ENCODE measurements around the gene NOL11. TPM values are rescaled to one million over a fixed set of nuclear protein-coding genes. Genes with fewer than 3 reads are reported as not detected.
A peak's percentile ranks its signal among the peaks of the same experiment; 100 is the strongest.
"Not testable (repeated sequence)": the region's sequence is repeated elsewhere in the genome, so short reads cannot be mapped to it uniquely, and the experiment has no call there.

The NOL11 gene
- 32.4 TPM for total RNA-seq
- long read RNA-seq, transcript NOL11-201 (18 exons, 2,947 nt): major isoform, 50 of 71 reads
- long read RNA-seq, partial matches to known transcripts: 16 of 71 reads
- long read RNA-seq, other reads (novel, unspliced or antisense): 5 of 71 reads

GRCh38 chr17:67717624-67718324 is at the start of gene NOL11:
Gene NOL11, plus strand, starts transcription at chr17:67717936. Its CDS starts 12 bp downstream, at chr17:67717948.
- DNase-seq (ENCODE audit: low spot score): peak; percentile 100

DNA sequence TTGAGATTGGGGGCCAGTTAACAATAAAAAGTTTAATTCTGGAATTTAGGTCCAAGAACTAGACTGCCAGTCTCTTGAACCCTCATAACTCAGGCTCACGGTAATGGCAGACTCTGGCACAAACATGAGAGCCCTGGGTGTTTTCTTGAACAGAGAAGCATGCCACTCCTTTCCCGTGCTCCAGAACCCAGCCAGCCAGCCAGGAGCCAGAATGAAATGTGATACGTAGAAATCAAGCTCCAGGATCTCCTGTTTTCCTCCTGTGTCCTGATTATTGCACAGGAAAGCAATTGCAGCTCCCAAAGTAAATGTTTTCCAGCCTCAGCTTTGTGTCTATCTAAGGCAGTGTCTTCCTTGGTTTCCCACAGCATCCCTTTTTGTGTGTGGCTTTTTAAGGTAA is 46.2 kb upstream of the NOL11 start:
- DNase-seq (ENCODE audit: low spot score): no peak

GRCh38 chr17:67672592-67673335 is 45.0 kb upstream of the NOL11 start:
- DNase-seq (ENCODE audit: low spot score): no peak

DNA sequence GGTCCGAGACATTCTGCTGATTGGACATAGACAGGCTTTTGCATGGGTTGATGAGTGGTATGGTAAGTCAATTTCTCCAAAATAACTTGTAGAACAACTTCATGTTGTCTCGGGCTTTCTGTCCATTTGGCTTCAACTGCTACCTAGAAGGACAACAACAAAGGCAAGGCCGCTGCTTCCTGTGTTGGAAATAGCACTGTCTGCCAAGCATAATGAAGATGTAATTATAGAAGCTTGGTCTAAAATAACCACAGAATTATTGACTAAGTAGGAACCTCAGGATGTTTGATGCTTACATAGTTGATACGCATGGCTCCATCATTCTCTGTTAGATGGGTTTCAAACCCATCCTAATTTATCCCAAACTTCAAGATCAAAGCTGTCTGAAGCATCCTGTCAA is 42.3 kb upstream of the NOL11 start:
- no peak for DNase-seq (ENCODE audit: low spot score)

DNA sequence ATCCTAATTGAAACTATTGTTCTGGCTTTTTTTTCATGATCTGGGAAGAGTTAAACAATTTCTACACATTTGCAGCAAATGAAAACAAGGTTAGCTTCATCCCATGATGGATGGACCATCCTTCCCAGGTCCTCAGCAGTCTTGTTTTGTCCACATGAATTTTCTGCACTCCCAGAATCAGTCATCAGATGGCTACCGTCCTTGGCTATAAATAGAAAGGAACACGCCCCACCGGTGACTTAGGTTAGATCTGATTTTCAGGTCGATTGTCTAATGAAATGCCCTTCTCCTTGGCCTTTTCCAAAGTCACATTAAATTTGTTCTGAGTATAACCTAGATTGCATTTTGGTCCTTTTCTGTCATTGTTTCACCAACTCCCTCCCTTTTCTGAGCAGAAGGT is 41.4 kb upstream of the NOL11 start:
- no peak for DNase-seq (ENCODE audit: low spot score)

DNA sequence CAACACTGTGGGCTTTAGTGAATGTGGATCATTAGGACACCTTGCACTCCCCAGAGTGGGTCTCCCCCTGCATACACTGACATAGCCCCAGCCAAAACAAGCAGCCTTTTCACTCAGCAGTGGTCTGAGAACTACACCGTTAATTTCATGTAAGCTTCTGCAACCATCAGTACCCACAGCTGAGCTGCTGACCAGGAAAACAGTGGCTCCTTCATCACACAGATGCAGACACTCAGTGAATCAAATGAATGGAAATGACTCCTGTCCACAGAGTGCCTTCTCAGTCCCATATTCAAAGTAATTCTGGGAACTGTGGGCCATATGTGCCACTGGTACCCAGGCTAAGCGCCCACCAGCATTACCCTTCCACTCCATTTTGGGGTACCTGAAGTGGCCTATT is 39.3 kb upstream of the NOL11 start:
- no peak for DNase-seq (ENCODE audit: low spot score)

- DNase-seq (ENCODE audit: low spot score): no peak
Observed at GRCh38 chr17:67679225-67679624, 38.5 kb upstream of the NOL11 start.

GRCh38 chr17:67679721-67680120 is 38.0 kb upstream of the NOL11 start:
- DNase-seq (ENCODE audit: low spot score): no peak

DNA sequence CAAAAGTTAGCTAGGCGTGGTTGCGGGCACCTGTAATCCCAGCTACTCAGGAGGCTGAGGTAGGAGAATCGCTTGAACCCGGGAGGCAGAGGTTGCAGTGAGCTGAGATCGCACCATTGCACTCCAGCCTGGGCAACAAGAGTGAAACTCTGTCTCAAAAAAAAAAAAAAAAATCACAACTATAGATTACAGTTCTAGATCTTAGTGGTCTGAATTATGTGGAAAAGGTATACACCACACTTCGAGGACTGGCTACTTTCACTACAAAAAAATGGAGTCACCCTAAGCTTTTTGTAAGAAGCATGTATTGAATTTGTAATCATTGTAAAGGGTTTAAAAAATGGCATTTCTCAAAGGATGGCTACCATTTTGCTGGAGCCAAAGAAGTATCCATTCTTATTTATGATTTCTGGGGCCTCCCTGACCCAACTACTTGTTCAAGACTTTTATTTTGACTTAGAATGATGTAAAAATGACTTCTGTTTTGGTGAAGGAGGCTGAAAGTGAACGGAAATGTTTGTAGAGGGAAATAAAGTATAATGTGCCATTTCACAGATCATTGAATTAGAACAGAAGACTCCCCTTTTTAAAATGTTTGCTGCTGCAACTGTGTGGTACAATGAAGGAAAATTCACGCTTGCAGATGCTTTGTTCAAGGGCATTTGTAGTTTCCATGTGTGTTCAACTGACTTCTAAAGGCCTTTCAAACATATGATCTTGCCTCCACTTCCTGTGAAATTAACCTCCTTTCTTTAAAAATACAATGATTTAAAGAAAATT is 37.1 kb upstream of the NOL11 start:
- DNase-seq (ENCODE audit: low spot score): no peak

DNA sequence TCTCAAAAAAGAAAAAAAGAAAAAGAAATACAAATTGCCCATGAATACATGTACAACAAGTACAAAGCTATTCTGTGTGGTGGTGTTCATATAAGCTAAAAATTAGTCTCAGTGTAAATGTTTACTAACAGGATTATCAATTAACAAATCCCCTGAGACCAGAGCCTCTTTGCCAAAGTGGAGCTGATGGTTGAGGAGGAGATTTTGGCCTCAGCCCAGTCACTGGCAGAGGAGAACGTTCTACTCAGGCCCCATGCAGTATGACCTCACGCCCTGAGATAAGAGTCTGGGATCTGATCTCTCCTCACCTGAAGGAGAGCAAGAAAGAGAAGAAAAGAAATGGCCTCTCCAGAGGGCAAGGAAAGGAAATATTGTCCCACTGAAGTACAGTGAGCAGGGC is 35.5 kb upstream of the NOL11 start:
- no peak for DNase-seq (ENCODE audit: low spot score)

- no peak for DNase-seq (ENCODE audit: low spot score)
Observed at GRCh38 chr17:67685351-67685750, 32.4 kb upstream of the NOL11 start.

- DNase-seq (ENCODE audit: low spot score): no peak
Observed at GRCh38 chr17:67686241-67686640, 31.5 kb upstream of the NOL11 start.

DNA sequence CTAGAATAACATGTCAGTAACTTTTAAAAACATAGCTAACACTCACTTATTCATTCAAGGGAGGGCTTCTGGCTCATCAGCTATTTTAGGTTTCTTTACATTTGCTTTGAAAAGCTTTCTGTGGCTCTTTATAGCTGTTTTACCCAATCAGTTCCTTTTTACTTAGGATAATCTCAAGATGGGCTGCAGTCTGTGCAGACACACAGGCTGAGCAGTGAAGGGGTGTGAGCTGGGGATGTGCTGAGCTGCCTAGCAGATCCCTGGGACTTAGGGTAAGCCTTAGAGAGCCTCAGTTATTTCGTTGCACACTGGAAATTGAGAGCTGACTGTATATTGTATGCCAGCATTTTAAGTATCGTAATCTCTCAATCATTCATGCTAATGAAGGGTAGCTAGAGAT is 30.2 kb upstream of the NOL11 start:
- no peak for DNase-seq (ENCODE audit: low spot score)

DNA sequence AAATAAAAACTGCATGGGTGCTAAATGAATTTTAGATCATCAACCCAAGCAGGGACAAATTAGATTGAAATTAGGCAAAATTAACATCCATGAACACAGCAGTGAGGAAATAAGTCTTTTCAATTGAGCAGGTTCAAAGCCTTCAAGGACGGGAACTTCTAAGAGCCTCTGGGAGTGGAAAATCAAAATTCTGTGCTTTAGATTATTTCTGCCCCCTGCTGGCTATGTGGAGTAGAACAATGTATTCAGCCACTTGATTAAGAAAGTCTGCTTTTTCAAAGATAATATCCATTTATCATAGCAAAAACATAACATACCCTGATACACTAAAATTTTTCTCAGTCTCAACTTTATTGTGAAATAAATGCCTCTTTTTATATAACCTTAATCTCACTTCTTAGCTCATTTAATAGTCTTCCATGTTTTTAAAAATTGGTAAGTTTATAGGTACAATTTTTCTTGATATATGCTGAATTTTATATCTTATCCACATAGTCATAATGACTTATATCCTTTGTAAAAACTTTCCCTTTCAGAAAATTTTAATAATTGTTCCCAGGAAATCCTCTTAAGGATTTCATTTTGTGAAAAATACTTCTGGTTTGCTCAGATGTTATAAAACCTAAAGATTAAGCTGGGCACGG is 28.1 kb upstream of the NOL11 start:
- no peak for DNase-seq (ENCODE audit: low spot score)

DNA sequence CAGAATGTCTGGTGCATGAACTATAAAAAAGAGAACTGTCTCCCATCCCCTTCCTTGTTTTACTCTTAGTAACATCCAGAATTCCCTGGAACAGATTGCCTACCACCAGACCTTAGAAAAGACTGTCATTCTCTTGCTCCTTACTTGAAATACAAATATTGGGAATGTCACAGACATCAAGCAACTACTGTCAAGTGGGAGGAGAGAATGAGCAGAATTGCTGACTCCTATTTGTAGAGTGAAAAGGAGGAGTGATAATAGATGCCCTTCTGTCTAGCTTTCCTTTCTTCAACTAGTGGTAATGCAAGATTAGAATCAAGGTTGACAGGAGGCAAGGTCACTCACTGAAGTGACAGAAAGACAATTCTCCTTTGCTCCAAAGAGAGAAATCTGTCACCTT is 23.9 kb upstream of the NOL11 start:
- no peak for DNase-seq (ENCODE audit: low spot score)

- no peak for DNase-seq (ENCODE audit: low spot score)
Observed at GRCh38 chr17:67696347-67696746, 21.4 kb upstream of the NOL11 start.

DNA sequence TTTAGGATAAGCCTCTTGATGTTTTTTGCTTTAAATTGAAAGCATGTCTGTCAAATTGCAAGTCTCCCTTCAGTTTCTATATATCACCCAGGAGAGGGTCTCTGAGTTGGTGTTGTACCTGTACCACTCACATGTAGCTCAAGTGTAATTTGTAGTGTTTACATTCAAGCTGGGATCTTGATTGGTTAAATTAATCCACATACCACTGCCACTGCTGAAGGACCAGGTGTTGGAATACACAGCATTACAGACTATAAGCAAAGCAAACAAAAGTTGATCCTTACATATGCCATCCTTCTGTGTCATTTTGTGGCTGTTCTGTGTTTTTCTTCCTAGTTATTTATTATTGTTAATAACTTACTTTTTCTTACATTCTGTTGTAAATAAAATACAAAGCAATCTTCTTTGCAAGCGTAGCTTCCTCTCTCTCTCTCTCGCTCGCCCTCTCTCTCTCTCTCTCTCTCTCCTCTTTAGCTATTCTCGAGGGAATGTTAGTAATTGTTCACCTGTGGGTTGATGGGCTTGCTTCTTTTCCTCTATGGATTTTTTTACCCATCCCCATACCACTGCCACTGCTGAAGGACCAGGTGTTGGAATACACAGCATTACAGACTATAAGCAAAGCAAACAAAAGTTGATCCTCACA is 20.8 kb upstream of the NOL11 start:
- DNase-seq (ENCODE audit: low spot score): no peak

GRCh38 chr17:67700037-67700724 is 17.6 kb upstream of the NOL11 start:
- DNase-seq (ENCODE audit: low spot score): no peak

GRCh38 chr17:67700725-67701119 is 17.0 kb upstream of the NOL11 start:
- DNase-seq (ENCODE audit: low spot score): no peak

- DNase-seq (ENCODE audit: low spot score): not testable (repeated sequence)
Observed at GRCh38 chr17:67702861-67703260, 14.9 kb upstream of the NOL11 start.

All from mesenteric fat pad (tissue), 1 donor.